A549 treated with CORT108297 at 1 μM for 4 hours (cell line): ENCODE results near the gene METTL15. TPM values are rescaled to one million over a fixed set of nuclear protein-coding genes. Genes with fewer than 3 reads are reported as not detected.

Source experiments
- total RNA-seq: library from RNA; stranded (reverse); fragments of 200-300 nt; extraction: Qiagen RNA extraction; gene quantifications from 5 replicates; pipeline ENCODE4 v1.2.3, GENCODE V29; 2022

Gene METTL15
- total RNA-seq = 6.6 to 8.3 TPM (median 7.5 TPM) in 5 replicates

GRCh38 chr11:28107750-28108618 is at the start of gene METTL15, which contains the start of gene KIF18A:
Gene METTL15 (plus strand): TSS chr11:28108388. CDS start chr11:28113335, 4,947 bp downstream.
Gene KIF18A (minus strand): TSS chr11:28108156. CDS start chr11:28097947, 10,209 bp downstream.

Other genes with a start within 250 kb of the METTL15 start
- gene KIF18A, start 232 bp upstream of the METTL15 start, total RNA-seq = 13.5 to 21.0 TPM (median 15.5 TPM) in 5 replicates